ENCODE data around the gene GTF2H4. TPM values are rescaled to one million over a fixed set of nuclear protein-coding genes. Genes with fewer than 3 reads are reported as not detected.
"Not testable (repeated sequence)": the region's sequence is repeated elsewhere in the genome, so short reads cannot be mapped to it uniquely, and the experiment has no call there.

Gene GTF2H4
- total RNA-seq, 1 donor from 2014 or later, result 81.0 TPM

DNA sequence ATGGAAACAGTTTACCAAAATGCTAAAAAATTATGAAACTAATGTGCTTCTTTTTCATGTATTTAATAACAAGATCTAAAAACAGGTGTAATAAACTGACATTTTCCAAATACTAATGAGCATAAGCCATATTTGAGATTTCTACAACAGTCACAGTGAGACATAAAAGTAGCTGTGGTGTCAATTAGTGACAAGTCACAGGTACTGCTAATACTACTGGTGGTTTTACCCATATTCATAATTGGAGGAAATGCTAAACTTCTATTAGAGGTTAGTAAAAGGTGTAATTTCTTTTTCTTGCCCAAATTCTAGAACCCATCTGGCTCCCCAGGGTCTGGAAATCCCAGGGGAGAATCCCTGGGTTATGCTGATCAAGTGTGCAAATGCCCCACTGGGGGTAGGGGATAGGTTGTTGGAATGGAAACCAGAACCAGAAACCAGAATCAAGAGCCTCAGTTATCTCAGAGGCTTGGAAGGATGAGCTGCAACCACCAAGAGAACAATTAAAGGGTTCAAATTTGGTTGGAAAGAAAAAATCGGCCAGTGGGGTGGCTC, 7.1 kb upstream of the GTF2H4 start:
- no peak overlapping the region for H3K4me3 ChIP-seq
- no peak overlapping the region for H3K27ac ChIP-seq
- peaks cover 31 to 34% of the 10 kb centered on the region in 2 donors for H3K36me3 ChIP-seq
- no peaks in the 10 kb centered on the region for H3K9me3 ChIP-seq
- no peak for DNase-seq (ENCODE audit: low spot score in 2 of 2)
- H3K4me1 ChIP-seq, result no peaks in the 10 kb centered on the region
- intact Hi-C loops (cut with DNase I), result no loop called here
- H3K27me3 ChIP-seq, result no peaks in the 10 kb centered on the region
- TF ChIP-seq, protein P1, sequence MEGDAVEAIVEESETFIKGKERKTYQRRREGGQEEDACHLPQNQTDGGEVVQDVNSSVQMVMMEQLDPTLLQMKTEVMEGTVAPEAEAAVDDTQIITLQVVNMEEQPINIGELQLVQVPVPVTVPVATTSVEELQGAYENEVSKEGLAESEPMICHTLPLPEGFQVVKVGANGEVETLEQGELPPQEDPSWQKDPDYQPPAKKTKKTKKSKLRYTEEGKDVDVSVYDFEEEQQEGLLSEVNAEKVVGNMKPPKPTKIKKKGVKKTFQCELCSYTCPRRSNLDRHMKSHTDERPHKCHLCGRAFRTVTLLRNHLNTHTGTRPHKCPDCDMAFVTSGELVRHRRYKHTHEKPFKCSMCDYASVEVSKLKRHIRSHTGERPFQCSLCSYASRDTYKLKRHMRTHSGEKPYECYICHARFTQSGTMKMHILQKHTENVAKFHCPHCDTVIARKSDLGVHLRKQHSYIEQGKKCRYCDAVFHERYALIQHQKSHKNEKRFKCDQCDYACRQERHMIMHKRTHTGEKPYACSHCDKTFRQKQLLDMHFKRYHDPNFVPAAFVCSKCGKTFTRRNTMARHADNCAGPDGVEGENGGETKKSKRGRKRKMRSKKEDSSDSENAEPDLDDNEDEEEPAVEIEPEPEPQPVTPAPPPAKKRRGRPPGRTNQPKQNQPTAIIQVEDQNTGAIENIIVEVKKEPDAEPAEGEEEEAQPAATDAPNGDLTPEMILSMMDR (IDR thresholded peaks at IDR 0.05), result no peak

DNA sequence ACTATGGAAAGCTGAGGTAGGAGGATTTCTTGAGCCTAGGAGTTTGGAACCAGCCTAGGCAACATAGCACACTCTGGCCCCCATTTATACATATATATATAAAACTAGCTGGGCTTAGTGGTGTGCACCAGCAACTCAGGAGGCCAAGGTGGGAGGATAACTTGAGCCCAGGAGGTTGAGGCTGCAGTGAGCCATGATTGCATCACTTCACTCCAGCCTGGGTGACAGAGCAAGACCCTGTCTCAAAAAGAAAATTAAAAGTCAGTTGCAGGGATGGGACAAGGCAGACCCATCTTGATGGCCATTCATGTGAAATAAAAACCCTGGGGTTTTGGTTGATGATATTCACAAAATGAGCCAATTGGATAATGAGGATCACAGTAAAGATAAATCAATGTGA, 6.6 kb upstream of the GTF2H4 start:
- no peaks in the 10 kb centered on the region for H3K4me1 ChIP-seq
- H3K27ac ChIP-seq, result no peak overlapping the region
- no peaks in the 10 kb centered on the region for H3K9me3 ChIP-seq
- DNase-seq (ENCODE audit: low spot score in 2 of 2), result no peak
- no peaks in the 10 kb centered on the region for H3K27me3 ChIP-seq
- intact Hi-C loops (cut with DNase I), result no loop called here
- no peak overlapping the region for H3K4me3 ChIP-seq
- H3K36me3 ChIP-seq, result peaks cover 28 to 30% of the 10 kb centered on the region in 2 donors
- TF ChIP-seq, protein P1 (IDR thresholded peaks at IDR 0.05), result no peak

DNA sequence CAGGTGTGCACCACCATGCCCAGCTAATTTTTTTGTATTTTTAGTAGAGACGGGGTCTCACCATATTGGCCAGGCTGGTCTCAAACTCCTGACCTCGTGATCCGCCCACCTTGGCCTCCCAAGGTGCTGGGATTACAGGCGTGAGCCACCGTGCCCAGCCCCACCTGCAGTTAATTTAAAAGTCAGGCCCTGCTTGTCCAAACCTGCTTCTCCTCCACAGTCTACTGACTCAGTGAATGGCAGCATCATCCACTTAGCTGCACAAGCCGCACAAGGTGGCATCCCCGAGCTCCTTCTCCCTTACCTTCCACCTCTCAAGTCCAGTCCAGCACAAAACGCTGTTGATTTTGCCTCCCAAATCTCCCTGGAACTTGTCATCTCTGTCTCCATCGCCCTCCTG, 5.8 kb upstream of the GTF2H4 start:
- H3K9me3 ChIP-seq; DNase-seq (ENCODE audit: low spot score in 2 of 2); H3K4me1 ChIP-seq; intact Hi-C loops (cut with DNase I); H3K4me3 ChIP-seq; H3K27me3 ChIP-seq; H3K27ac ChIP-seq: not testable (repeated sequence)
- peaks cover 20 to 22% of the 10 kb centered on the region in 2 donors for H3K36me3 ChIP-seq

DNA sequence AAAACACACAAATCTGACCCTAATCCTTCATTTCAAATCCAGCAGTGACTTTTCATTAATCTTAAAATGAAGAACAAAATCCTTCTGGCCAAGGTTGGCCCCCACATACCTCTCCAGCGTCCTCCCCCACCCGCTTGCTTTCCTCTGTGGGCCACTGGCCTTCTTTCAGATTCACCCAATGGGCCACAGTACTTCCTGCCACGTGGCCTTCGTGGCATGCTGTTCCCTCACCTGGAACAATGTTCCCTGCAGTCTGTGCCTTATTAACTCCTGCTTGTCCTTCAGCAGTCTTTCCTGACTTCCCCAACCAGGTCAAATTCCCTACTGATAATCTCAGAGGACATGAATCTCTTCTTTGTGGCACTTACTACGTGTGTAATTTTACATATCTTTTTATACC, 5.3 kb upstream of the GTF2H4 start:
- intact Hi-C loops (cut with DNase I), result no loop called here
- Histone ChIP-seq H3K27ac (no peak overlapping the region), H3K27me3 (no peaks in the 10 kb centered on the region), H3K4me3 (no peak overlapping the region), H3K36me3 (peaks cover 16 to 17% of the 10 kb centered on the region in 2 donors), H3K9me3 (no peaks in the 10 kb centered on the region), H3K4me1 (peaks cover 0 to 3% of the 10 kb centered on the region in 2 donors)
- DNase-seq (ENCODE audit: low spot score in 2 of 2), result no peak
- TF ChIP-seq, protein P1 (IDR thresholded peaks at IDR 0.05), result no peak

DNA sequence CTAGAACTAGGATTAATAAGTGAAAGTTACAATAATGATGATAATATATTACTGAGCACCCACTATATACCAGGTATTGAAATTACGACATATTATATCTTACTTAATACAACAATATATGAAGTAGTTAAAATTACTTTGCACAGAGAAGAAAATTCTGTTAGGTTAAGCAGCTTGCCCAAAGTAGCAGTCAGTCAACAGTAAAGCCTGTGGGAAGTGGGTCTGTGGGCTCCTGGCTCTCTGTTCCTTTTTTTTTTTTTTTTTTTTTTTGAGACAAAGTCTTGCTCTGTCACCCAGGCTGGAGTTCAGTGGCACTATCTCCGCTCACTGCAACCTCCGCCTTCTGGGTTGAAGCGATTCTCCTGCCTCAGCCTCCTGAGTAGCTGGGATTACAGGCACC, 4.8 kb upstream of the GTF2H4 start:
- H3K9me3 ChIP-seq, result no peaks in the 10 kb centered on the region
- TF ChIP-seq, protein P1 (IDR thresholded peaks at IDR 0.05), result no peak
- no peak overlapping the region for H3K4me3 ChIP-seq
- no peak for DNase-seq (ENCODE audit: low spot score in 2 of 2)
- H3K27me3 ChIP-seq, result no peaks in the 10 kb centered on the region
- peaks cover 0 to 3% of the 10 kb centered on the region in 2 donors for H3K4me1 ChIP-seq
- intact Hi-C loops (cut with DNase I), result no loop called here
- H3K36me3 ChIP-seq, result peaks cover 10 to 12% of the 10 kb centered on the region in 2 donors
- no peak overlapping the region for H3K27ac ChIP-seq

DNA sequence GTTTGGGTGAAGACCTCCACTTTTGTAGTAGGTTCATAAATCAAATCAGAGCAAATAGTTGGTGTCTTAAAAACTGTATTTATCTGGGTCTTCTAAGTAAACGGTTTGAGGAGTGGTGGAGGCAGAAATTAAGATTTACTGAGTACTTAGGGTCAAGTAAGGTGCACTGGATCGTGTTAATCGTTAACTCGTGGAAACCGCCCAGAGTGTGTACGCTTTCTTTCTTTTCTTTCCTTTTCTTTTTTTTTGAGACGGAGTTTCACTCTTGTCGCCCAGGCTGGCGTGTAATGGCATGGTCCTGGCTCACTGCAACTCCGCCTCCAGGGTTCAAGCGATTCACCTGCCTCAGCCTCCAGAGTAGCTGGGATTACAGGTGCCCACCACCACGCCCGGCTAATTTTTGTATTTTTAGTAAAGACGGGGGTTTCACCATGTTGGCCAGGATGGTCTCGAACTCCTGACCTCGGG, 683 bp upstream of the GTF2H4 start:
- H3K36me3 ChIP-seq, result peaks cover 16 to 24% of the 10 kb centered on the region in 2 donors
- DNase-seq (ENCODE audit: low spot score in 2 of 2), result not testable (repeated sequence)

More for the DNA sequence above, 683 bp upstream of the GTF2H4 start:
- H3K27me3 ChIP-seq; H3K9me3 ChIP-seq; intact Hi-C loops (cut with DNase I); H3K27ac ChIP-seq: not testable (repeated sequence)
- Histone ChIP-seq H3K4me1 (peaks cover 0 to 10% of the 10 kb centered on the region in 2 donors), H3K4me3 (peak overlapping the region; percentile 71 to 95)
